Fibroblast of lung (primary cell): ENCODE data around the gene GTSF1L.

ENCODE experiments used
- EZH2 ChIP-seq: IDR thresholded peaks from 2 replicates; pipeline ENCODE4 v1.5.1; 2012; ENCODE audit warnings: low read length, control low read depth, mild to moderate bottlenecking; ENCODE audit errors: missing control alignments
- TF ChIP-seq, protein P1 (sequence below), 2 donors: IDR thresholded peaks in 1 of 2; conservative IDR thresholded peaks in 1 of 2; 1 replicate in 1 of 2; 2 replicates in 1 of 2; pipeline ENCODE4 v1.5.1; 2011 to 2012; ENCODE audit warnings: low read length in 2 of 2, control low read depth in 1 of 2, inconsistent platforms in 1 of 2, low read depth in 1 of 2, mild to moderate bottlenecking in 1 of 2

DNA sequence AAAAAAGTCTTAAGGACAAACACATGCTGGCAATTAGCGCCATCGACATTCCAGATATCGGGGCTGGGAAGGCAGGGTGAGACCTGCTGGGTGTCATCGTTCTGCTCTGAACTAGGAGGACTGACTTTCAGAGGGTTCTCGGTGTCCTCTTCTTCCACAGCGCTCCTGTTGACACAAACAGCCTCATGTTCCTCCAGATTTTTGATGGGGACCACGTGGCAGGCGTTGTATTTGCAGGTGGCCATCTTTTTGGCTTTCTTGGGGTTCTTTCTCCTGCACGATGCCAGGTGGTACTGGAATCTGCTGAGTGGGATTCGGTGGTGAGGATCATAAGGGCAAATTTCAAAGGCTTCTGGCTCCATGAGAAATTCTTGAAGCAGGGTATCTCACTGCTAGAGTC lies 469 bp downstream of the GTSF1L start:
- TF ChIP-seq, protein P1, sequence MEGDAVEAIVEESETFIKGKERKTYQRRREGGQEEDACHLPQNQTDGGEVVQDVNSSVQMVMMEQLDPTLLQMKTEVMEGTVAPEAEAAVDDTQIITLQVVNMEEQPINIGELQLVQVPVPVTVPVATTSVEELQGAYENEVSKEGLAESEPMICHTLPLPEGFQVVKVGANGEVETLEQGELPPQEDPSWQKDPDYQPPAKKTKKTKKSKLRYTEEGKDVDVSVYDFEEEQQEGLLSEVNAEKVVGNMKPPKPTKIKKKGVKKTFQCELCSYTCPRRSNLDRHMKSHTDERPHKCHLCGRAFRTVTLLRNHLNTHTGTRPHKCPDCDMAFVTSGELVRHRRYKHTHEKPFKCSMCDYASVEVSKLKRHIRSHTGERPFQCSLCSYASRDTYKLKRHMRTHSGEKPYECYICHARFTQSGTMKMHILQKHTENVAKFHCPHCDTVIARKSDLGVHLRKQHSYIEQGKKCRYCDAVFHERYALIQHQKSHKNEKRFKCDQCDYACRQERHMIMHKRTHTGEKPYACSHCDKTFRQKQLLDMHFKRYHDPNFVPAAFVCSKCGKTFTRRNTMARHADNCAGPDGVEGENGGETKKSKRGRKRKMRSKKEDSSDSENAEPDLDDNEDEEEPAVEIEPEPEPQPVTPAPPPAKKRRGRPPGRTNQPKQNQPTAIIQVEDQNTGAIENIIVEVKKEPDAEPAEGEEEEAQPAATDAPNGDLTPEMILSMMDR (conservative IDR thresholded peaks at IDR 0.05 in 1 of 2, IDR thresholded peaks at IDR 0.05 in 1 of 2; ENCODE audit: low read depth in 1 of 2, low read length in 2 of 2): no peak
- TF ChIP-seq EZH2: no peak
